Measurements from ENCODE around the gene NCKAP5.

NCKAP5 gene

DNA sequence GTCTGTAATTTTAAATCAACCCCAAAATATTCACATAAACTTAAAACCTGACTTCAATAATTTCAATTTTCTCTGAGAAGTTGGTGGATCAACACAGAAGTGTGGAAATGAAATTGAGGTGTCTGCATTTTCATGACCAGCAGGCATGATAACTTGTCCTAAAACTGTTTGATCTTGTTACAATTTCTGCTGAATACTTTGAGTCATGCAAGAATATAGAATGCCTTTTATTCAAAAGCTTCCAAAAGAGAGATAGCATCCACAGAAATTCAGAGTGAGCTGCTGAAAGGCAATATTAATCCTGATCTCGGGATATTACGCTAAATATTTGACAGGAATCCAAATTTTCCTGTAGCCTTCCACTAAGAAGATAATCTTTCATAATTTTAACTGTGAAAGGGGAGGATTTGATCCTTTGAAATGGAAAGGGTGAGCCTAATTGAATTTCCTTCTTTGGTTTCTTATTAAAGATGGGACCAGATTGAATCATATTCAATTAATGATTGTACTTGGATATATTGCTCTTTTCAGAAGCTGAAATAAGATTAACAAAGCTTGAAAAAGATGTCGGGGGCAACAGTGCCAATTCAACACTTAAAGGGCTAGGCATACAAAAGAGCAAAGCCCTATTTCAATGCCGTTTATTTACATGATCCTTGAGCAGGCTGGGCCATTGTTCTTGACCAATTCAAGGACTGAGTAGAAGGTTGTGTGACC is 129.3 kb downstream of the NCKAP5 start:
- DNase-seq (ENCODE audit: low read depth): no peak
- no peak overlapping the region for H3K4me3 ChIP-seq (ENCODE audit: low read depth, low read length)

DNA sequence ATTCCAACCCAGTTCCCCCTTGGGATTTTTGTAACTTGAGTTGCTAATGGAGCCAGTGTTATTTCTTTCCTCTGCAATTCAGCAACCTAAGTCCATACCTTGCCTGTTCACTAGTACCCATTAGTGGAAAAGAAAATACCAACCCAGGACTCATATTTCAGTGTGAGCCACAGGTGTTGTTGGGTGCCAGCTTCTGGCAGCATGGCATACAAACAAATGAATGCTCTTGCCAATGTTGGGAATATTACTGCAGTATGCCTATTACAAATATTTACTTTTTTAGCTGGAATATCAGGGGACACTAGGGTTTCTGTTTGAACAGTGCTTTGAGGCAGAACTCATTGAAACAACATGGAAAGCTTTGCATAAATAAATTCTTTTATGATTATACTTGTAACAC is 130.2 kb downstream of the NCKAP5 start:
- no peak overlapping the region for H3K4me3 ChIP-seq (ENCODE audit: low read depth, low read length)
- no peak for DNase-seq (ENCODE audit: low read depth)

DNA sequence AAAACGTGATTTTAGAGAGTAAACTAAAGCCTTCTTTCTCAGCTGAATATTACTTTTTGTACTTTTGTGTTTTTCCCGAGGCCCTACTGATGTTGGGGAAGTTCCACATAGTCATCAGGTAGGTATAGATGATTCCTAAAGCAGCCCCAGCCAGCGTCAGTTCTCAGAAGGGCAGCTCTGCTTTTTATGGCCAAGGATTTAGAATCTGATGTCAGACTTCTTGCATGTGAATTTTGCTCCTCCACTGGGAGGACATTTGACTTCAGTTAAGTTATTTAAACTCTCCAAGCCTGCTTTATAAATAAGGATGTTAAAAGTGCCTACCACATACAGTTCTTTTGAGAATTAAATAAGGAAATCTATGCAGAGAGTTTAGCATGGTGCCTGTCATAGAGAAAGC is 130.8 kb downstream of the NCKAP5 start:
- H3K4me3 ChIP-seq (ENCODE audit: low read depth, low read length): no peak overlapping the region
- no peak for DNase-seq (ENCODE audit: low read depth)

DNA sequence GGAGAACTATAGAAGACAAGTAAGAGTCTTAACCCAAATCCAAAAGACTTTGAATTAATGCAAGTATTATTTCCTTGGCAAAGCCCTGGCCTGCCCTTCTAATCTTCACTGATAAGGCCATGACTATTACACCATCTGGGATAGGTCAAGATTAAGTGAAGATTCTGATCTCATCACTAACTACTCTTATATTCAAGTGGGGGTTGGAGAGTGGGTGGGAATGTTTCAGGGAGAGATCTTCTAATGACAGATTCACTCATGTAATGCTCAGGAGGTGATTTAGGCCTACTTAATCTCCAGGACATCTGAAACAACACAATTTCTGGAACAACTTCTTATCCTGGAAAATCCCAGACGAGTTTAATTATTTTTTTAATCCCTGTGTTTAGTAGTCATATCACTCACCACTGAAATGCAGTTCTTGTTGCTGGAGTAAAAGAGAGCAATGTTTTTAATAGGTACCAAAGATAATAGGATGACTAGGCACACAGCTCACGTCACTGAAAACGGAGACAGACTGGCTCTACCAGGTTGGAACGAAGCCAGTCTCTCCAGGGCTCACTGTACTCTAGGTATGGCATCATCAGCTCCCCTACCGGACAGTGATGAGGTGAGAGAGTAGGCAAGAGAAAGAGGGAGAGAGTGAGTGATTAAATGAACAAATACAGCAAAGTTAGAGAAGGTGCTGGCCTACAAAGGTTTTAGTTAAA is 133.1 kb downstream of the NCKAP5 start:
- peak; percentile 33 for DNase-seq (ENCODE audit: low read depth)
- H3K4me3 ChIP-seq (ENCODE audit: low read depth, low read length): no peak overlapping the region

DNA sequence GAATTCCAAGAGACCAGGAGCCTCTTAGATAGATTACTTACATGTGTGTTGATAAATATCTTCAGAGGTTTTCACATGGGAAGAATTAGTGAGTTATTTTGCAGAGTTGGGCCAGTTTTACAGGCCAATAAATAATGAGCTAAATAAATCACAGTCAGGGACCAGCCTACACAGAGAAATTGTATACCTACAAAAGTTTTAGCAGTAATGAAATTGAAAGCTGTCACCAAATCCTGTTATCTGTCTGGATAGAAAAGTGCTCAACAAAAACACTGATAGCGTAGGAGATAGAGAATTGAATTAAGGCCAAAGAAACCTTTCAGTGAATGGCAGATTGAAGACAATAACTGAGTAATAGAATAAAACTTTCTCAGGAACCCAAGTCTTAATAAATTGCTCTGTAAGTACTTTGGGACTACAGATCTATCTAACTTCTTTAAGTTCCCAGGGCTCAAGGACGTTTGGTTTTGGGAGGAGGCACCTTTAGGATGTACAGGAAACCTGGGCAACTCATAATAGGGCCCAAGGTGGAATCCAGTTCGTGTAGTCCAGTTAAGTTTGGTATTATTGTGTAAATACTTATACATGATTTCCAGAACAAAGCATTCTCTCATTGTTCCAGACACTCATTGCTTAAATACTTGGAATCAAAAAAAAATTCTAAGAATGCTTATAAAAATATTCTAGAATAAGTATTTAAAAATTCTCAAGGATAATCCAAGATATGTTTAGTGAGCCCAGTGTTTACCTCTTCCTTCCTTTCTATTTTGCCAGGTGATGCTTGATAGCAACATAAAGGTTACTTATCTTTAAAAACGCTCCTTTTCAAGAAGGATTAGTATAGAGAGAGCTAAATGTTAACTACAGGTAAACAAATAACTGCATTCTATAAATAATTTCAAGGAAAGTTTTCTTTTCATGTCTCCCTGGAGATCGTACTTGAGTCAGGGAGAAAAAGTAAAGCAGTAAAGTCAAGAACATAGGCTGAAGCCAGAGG is 134.5 kb downstream of the NCKAP5 start:
- no peak overlapping the region for H3K4me3 ChIP-seq (ENCODE audit: low read depth, low read length)
- no peak for DNase-seq (ENCODE audit: low read depth)

DNA sequence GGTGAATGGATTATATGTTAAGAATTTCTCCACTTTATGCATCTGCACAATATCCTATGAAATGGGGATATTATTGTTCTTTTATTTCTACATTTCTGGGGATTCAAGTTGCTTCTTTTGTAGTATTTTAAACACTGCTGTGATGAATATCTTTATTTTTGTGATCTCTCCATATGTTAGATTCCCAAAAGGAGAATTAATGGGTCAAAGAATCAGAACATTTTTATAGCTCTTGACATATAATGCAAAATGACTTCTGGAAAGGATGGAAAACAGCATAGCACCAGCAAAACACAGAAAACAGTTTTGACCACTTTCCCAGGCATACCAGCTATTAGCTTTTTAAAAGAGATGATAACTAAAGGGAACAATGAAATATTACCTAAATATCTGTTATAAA is 135.5 kb downstream of the NCKAP5 start:
- DNase-seq (ENCODE audit: low read depth): no peak

DNA sequence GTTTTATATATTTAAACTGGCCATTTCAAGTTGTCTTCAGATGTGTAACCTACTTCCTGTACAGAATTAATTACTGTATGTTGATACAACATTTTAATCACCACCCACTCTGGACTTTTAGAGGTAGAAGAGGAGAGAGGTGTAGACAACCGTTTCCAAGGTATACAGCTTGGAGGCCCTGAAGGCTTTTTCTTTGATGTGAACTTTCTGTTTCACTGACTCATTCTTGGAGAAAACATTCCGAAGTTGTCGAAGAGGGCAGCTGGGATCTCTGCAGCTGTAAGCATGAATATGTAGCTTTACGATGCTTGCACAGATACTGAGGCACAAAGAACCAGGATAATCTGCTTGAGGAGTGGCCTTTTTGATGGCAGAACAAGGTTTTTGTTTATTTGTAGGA is 137.0 kb downstream of the NCKAP5 start:
- DNase-seq (ENCODE audit: low read depth): no peak
- no peak overlapping the region for H3K4me3 ChIP-seq (ENCODE audit: low read depth, low read length)

More for the DNA sequence above, 135.5 kb downstream of the NCKAP5 start:
- H3K4me3 ChIP-seq (ENCODE audit: low read depth, low read length): no peak overlapping the region

DNA sequence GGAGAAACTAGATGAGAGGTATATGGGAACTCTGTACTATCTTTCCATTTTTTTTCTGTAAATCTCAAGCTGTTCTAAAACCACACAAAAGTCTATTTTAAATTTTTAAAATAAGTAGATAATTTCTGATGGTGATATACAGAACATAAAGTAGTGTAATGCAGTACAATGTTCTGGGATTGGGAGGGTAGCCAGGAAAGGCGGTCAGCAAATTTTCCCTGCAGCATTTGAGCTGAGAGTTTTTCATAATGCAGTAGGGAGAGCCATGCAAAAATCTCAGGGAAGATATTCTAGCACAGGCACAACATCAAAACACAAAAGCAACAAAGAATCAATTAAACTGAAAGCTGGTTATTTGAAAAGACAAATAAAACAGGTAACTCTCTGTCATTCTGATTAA is 141.5 kb downstream of the NCKAP5 start:
- no peak overlapping the region for H3K4me3 ChIP-seq (ENCODE audit: low read depth, low read length)
- no peak for DNase-seq (ENCODE audit: low read depth)

DNA sequence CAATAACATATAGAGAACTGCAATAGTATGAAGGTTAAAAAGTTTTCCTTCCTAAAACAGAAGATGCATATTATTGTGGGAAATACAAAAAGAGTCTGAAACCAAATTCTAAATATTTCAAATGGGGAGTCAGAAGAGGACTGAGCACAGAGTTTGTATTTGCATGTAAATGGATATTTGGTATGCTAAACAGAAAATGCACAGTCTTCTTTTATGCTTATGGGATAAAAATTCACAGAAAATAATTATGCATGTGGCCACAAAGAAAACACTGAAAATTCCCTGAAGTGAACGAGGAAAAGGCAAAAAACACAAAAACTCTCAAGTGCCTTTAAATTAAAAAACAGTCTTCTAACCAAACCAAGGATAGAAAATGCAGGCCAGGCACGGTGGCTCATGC is 142.7 kb downstream of the NCKAP5 start:
- H3K4me3 ChIP-seq (ENCODE audit: low read depth, low read length): no peak overlapping the region
- DNase-seq (ENCODE audit: low read depth): no peak

DNA sequence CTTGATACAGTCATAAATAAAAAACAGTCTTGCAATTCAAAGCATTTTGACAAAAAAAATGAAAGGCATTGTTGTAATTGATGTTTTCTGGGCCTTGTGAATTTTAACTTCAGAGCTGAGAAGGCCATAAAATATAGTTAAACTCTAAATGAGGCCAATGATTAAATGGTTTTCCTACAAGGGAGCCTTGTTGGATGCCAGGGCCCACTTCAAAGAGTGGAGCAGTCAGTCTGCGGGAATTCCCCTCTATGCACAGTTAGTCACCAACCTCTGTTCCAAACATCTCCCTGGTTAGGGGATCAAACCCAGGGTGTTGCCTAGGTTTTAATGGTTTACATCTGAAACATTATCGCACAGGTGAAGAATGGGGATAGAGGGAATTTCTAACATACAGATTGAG is 143.4 kb downstream of the NCKAP5 start:
- DNase-seq (ENCODE audit: low read depth): no peak
- no peak overlapping the region for H3K4me3 ChIP-seq (ENCODE audit: low read depth, low read length)

DNA sequence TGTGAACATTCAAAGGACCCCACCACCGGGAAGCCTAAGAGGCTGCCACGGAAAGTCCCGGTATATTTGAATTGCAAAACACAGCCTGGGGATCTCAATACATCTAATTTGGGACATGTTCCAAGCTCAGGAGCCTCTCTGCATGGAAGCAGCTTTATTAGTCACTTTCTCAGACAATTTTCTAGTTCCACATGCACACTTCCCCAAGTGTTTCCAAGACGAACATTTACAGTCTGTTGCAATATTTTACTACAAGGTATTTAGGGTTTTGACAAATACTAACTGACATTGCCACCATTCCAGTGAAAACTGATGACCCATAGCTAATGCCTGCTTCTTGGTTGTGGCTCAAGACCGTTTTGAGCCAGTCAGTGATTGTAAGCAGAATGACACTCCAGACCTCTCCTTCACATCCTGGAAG is 145.3 kb downstream of the NCKAP5 start:
- no peak overlapping the region for H3K4me3 ChIP-seq (ENCODE audit: low read depth, low read length)
- peak; percentile 50 for DNase-seq (ENCODE audit: low read depth)

DNA sequence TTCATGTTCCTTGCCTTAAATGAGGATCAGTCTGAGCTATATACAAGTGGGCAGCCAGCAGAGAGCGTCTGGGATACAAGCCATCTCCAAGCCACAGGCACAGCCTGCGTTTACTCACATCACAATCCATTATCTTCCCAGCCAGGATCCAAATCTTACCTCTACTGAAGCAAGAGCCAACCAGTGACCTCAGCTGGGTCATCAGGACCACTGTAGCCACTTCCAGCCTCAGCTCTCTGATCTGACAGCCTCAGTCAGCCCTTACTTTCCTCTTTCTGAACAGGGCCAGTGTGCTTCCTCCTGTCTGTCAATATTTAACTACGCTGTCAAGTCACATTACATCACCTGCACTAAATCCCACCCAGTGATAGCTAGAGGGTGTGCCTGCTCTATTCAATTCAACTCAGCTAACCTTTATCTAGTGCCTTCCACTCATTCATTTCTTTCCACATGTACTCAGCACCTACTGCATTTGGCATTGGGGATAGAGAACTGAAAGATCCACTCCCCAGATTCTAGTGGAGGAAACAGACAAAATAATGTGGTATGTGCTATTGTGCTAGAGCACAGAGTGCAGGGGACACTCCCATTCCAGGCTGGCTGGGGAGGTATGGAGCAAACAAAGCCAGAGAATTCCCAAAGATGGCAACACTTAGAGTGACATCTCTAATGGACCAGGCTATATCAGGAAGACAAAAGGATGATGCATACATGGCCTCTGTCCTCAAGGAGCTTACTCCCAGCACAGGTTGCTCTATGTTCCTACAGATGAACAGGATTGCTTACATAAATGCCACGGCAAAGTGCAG is 146.5 kb downstream of the NCKAP5 start:
- DNase-seq (ENCODE audit: low read depth): no peak
- H3K4me3 ChIP-seq (ENCODE audit: low read depth, low read length): no peak overlapping the region

DNA sequence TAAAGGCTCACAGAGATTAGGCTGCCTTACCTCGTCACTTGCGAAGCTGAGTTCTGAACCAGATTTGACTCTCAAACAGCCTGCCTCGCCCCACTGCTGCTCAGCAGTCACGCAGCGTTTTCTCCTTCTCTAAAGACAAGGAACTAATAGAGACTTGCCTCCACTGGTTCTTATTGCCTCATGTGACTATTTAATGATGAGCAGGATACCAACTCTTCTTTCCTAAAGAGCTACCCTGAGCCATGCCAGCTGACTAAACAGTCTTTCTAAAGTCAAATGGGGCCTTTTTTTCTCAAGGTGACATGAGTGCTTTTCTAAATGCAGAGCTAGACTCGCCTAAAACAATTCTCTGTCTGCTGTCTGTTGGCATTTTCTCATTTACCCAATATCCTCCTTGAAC is 147.5 kb downstream of the NCKAP5 start:
- no peak overlapping the region for H3K4me3 ChIP-seq (ENCODE audit: low read depth, low read length)
- DNase-seq (ENCODE audit: low read depth): no peak

DNA sequence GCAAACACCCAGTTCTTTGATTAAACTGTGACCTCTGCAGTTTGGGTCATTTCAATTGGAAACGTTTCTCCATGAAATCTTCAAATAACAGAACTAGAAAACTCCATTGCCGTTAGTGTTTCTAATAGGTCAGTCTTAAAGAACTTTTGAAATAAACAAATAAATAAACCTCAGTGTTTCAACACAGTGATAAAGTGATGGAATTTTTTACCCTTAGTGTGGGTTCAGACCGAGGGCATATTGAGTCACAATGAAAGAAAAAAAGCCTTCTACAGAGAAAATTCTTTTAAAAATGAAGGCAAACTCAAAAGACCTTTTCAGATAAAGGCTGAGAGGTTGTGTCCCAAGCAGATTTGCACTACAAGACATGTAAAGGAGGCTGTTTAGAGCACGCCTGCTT is 149.6 kb downstream of the NCKAP5 start:
- DNase-seq (ENCODE audit: low read depth): no peak
- no peak overlapping the region for H3K4me3 ChIP-seq (ENCODE audit: low read depth, low read length)

DNA sequence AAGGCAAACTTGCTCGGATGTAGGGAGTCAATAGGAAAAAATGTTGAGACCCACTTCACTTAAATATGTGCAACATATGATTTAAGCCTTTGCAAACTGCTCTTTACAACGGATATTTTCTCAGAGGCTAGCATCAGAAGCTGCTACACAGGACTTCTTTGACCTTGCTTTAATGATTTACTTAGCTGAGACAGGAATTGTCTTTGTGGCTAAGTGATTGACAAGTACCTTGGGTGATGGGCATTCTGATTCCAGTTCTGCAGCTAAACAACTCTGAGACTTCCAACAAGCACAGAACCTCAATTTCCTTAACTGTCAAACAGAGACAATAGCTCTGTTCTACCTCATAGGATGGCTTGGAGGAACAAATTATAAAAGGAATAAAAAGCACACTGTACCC is 150.2 kb downstream of the NCKAP5 start:
- DNase-seq (ENCODE audit: low read depth): no peak

DNA sequence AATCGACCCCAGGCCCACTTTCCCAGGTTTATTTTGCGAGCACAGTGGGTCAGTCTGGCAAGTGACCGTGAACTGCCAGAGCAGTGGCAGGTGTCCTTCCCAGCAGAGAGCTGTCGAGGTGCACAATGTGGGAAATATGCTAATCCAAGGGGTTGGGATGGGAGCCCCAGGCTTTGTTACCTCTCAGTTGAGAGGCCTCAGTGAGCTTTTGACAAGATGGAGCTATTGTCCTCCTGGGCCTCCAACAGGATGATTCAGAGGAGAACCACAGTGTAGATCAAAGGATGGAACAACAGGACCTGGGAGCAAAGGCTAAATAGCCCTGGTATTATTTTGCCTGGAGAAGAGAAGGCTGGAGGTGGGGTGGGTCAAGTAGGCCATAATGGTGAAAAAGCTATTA is 150.8 kb downstream of the NCKAP5 start:
- H3K4me3 ChIP-seq (ENCODE audit: low read depth, low read length): no peak overlapping the region
- DNase-seq (ENCODE audit: low read depth): no peak

More for the DNA sequence above, 150.2 kb downstream of the NCKAP5 start:
- no peak overlapping the region for H3K4me3 ChIP-seq (ENCODE audit: low read depth, low read length)

DNA sequence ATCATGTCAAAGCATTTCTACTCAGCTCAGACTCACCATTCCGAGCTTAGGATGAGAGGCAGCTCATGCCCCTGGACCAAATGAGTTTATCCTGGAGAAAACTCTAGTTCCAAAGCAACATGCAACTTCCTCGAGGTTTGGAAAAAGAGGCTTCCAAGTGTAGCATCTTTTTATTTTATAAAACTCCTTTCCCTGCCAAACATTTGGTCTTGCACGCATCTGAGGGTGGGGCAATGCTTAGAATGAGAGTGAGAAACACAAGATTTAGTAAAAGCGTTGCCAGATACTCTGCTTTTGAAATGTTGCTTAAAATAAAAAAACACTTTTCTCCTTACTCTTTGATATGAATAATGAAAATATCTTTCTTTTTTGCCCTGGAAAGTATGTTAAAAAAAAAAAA is 151.5 kb downstream of the NCKAP5 start:
- no peak for DNase-seq (ENCODE audit: low read depth)
- no peak overlapping the region for H3K4me3 ChIP-seq (ENCODE audit: low read depth, low read length)

DNA sequence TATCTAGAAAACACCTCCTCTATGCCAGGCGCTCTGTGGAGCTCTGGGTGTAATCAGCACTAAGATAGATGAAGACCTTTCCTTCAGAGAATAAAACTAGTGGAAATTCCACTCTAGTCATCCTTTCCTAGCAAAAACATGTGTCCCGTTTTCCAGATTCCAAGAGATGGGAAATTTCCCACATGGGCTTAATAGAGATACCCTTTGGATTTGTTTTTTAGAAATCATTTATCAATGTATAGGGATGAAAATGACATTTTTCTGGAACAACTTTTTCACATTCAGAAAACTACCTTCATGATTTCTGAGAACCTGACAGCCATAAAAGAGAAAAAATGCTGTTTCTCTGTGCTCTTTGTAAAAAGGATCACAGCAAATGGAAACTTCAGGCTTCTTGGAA is 152.1 kb downstream of the NCKAP5 start:
- DNase-seq (ENCODE audit: low read depth): no peak
- no peak overlapping the region for H3K4me3 ChIP-seq (ENCODE audit: low read depth, low read length)

DNA sequence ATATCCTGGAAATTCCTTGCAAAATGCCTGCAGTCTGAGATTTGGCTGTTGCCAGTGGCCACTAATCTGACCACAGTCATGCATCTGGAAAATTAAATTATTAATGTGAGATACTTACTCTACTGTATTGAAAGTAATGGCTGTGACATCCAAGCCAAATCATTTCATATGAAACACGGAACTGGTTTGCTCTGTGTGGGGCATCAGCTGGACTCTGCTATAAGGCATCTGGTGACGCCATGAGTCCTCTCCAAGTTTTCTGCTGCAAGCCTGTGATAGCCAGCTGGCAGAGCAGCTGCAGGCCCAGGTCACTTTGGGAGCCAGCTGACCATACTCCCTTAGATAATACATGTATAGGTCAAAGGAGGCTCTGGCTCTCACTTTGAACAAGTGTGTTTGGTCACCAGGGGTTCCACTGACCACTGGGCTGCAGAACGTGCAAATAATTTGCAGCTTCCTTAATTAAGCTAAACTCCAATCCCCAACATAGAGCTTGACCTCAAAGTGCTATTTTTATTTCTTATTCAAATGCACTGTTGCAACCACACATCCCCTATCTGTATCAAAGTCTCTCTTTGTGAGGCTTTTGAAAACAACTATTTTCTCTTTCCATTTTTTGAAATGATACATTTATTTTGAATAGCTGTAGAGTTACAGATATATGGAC is 152.9 kb downstream of the NCKAP5 start:
- H3K4me3 ChIP-seq (ENCODE audit: low read depth, low read length): no peak overlapping the region
- DNase-seq (ENCODE audit: low read depth): no peak
